DOHH2 (cell line): ENCODE measurements around the gene MACROH2A2.

Source experiments
- CTCF ChIP-seq: fragments of 200-600 bp; sonication (generic); IDR thresholded peaks from one replicate; pipeline ENCODE4 v1.5.1; 2014; ENCODE audit warnings: antibody characterized with exemption, mild to moderate bottlenecking, low read depth, low read length; ENCODE audit not compliant: poor library complexity, severe bottlenecking
- EZH2phosphoT487 ChIP-seq: fragments of 200-600 bp; sonication (generic); IDR thresholded peaks from 2 replicates; pipeline ENCODE4 v1.6.1; 2017; ENCODE audit warnings: borderline replicate concordance, mild to moderate bottlenecking, antibody characterized with exemption, low read length, moderate library complexity, mixed read lengths

DNA sequence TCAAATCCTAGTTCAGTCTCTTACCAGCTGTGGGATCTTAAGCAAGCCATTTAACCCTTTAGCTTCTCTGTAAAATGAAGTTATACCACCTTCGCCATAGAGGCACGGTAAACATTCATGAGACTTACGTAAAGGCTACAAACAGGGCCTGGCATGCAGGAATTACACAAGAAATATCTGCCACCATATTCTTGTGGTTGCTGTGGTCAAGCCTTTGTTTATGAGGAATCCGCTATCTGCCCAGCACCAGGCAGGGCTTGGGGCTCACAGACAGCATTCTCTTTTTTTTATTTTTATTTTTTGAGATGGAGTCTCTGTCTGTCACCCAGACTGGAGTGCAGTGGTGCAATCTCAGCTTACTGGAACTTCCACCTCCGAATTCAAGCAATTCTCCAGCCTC is 70.1 kb downstream of the MACROH2A2 start:
- TF ChIP-seq CTCF (no peak), EZH2phosphoT487 (no peak)
